Measurements from ENCODE around the gene SLC36A2. TPM values are rescaled to one million over a fixed set of nuclear protein-coding genes. Genes with fewer than 3 reads are reported as not detected.
A peak's percentile ranks its signal among the peaks of the same experiment; 100 is the strongest.

SLC36A2 gene
- total and polyA plus RNA-seq, 2 donors (not counting 1 experiment from before 2014, with no cell fraction given): not detected

- no peak overlapping the region for H2AFZ ChIP-seq (ENCODE audit: insufficient read depth, low read depth, low read length, poor library complexity, severe bottlenecking)
- no peak overlapping the region for H3K9ac ChIP-seq (ENCODE audit: low read length)
- intact Hi-C loops (cut with micrococcal nuclease): loop anchor here (2.0 kb wide), 1 partner anchor 14 kb away; no protein-coding TSS in a partner anchor
- H3K4me2 ChIP-seq (replicated peaks; ENCODE audit: low read depth, low read length, poor library complexity, severe bottlenecking): no peak overlapping the region
- no peaks in the 10 kb centered on the region for H3K4me1 ChIP-seq (ENCODE audit: control insufficient read depth in 2 of 2, insufficient read depth in 2 of 2, low read length in 2 of 2)
- no CpG with 5 or more reads among the region's 1 CpG for WGBS (ENCODE audit: insufficient coverage)
- Mint-ChIP-seq H3K27me3 (no peaks in the 10 kb centered on the region), H3K27ac (no peak overlapping the region), H3K9me3 (ENCODE audit: insufficient read depth) (no peaks in the 10 kb centered on the region), H3K4me1 (no peaks in the 10 kb centered on the region), H3K4me3 (no peak overlapping the region)
- peaks cover 3% of the 10 kb centered on the region for H3K79me2 ChIP-seq (ENCODE audit: control insufficient read depth, insufficient read depth, low read length)
- DNase-seq (peak; percentile 37), ATAC-seq (ENCODE audit: low read depth) (peak; percentile 66)
- no peaks in the 10 kb centered on the region for H3K27me3 ChIP-seq (replicated peaks in 1 of 4; ENCODE audit: control extremely low read depth in 1 of 4, control insufficient read depth in 3 of 4, insufficient read depth in 4 of 4, low read length in 3 of 4)
- peaks cover 5 to 58% of the 10 kb centered on the region in 2 experiments for H3K36me3 ChIP-seq (replicated peaks in 1 of 2; ENCODE audit: control extremely low read depth in 1 of 2, control insufficient read depth in 1 of 2, extremely low read depth in 1 of 2, insufficient read depth in 2 of 2, low read length in 1 of 2)
- CTCF ChIA-PET: no interaction called here
- peaks cover 21% of the 10 kb centered on the region for H4K20me1 ChIP-seq (ENCODE audit: control insufficient read depth, insufficient read depth, low read length, poor library complexity, severe bottlenecking)
- POLR2A ChIA-PET: no interaction called here
- H3K9me3 ChIP-seq (ENCODE audit: control extremely low read depth in 1 of 3, control insufficient read depth in 2 of 3, insufficient read depth in 1 of 3, low read length in 2 of 3): no peaks in the 10 kb centered on the region
- peak overlapping the region in 1 of 2 donors; percentile 12 for H3K27ac ChIP-seq (ENCODE audit: low read length in 2 of 2)
- no peak overlapping the region for H3K4me3 ChIP-seq (ENCODE audit: control extremely low read depth in 1 of 5, extremely low read depth in 1 of 5, insufficient read depth in 1 of 5, low read depth in 2 of 5, low read length in 4 of 5)
- no peak for TF ChIP-seq EZH2 (IDR thresholded peaks at IDR 0.05; ENCODE audit: borderline replicate concordance, insufficient read depth, low read depth, low read length, poor library complexity, severe bottlenecking)
- no peak for TF ChIP-seq CTCF (IDR thresholded peaks at IDR 0.05)
These were observed 76.8 kb downstream of the SLC36A2 start for GRCh38 chr5:151270599-151270998.

- Histone ChIP-seq H3K4me3 (ENCODE audit: control extremely low read depth in 1 of 5, extremely low read depth in 1 of 5, insufficient read depth in 1 of 5, low read depth in 2 of 5, low read length in 4 of 5) (no peak overlapping the region), H3K27ac (ENCODE audit: low read length in 2 of 2) (no peak overlapping the region), H4K20me1 (ENCODE audit: control insufficient read depth, insufficient read depth, low read length, poor library complexity, severe bottlenecking) (peaks cover 45% of the 10 kb centered on the region), H3K79me2 (ENCODE audit: control insufficient read depth, insufficient read depth, low read length) (peaks cover 29% of the 10 kb centered on the region), H3K9ac (ENCODE audit: low read length) (no peak overlapping the region), H3K4me2 (replicated peaks; ENCODE audit: low read depth, low read length, poor library complexity, severe bottlenecking) (no peak overlapping the region), H3K36me3 (replicated peaks in 1 of 2; ENCODE audit: control extremely low read depth in 1 of 2, control insufficient read depth in 1 of 2, extremely low read depth in 1 of 2, insufficient read depth in 2 of 2, low read length in 1 of 2) (peaks cover 5 to 87% of the 10 kb centered on the region in 2 experiments), H3K9me3 (ENCODE audit: control extremely low read depth in 1 of 3, control insufficient read depth in 2 of 3, insufficient read depth in 1 of 3, low read length in 2 of 3) (no peaks in the 10 kb centered on the region), H3K4me1 (ENCODE audit: control insufficient read depth in 2 of 2, insufficient read depth in 2 of 2, low read length in 2 of 2) (peaks cover 0 to 10% of the 10 kb centered on the region in 2 donors), H3K27me3 (replicated peaks in 1 of 4; ENCODE audit: control extremely low read depth in 1 of 4, control insufficient read depth in 3 of 4, insufficient read depth in 4 of 4, low read length in 3 of 4) (no peaks in the 10 kb centered on the region), H2AFZ (ENCODE audit: insufficient read depth, low read depth, low read length, poor library complexity, severe bottlenecking) (no peak overlapping the region)
- DNase-seq (no peak), ATAC-seq (ENCODE audit: low read depth) (no peak)
- WGBS (ENCODE audit: insufficient coverage): 98% methylated on average over 4 of the region's 11 CpGs
- TF ChIP-seq CTCF (IDR thresholded peaks at IDR 0.05) (no peak), EZH2 (IDR thresholded peaks at IDR 0.05; ENCODE audit: borderline replicate concordance, insufficient read depth, low read depth, low read length, poor library complexity, severe bottlenecking) (no peak)
- no peak overlapping the region for H3K4me3 Mint-ChIP-seq
- POLR2A ChIA-PET: interaction anchor here (0.7 kb wide), 1 partner anchor 28 kb away, joined by 5 read pairs; no protein-coding TSS in a partner anchor
- no peak overlapping the region for H3K27ac Mint-ChIP-seq
- CTCF ChIA-PET: no interaction called here
- intact Hi-C loops (cut with micrococcal nuclease): no loop called here
- H3K27me3 Mint-ChIP-seq: no peaks in the 10 kb centered on the region
- H3K4me1 Mint-ChIP-seq: peaks cover 14% of the 10 kb centered on the region
- no peaks in the 10 kb centered on the region for H3K9me3 Mint-ChIP-seq (ENCODE audit: insufficient read depth)
These were observed 79.7 kb downstream of the SLC36A2 start for GRCh38 chr5:151267491-151268260.

Data from B cell (primary cell).